NCI-H128 (cell line): ENCODE results near the gene SIX3.

ENCODE experiments used
- DNase-seq: peaks from one replicate; lab custom pipeline; 2025; ENCODE audit not compliant: unreplicated experiment; lab: John Stamatoyannopoulos, UW

SIX3 gene

DNA sequence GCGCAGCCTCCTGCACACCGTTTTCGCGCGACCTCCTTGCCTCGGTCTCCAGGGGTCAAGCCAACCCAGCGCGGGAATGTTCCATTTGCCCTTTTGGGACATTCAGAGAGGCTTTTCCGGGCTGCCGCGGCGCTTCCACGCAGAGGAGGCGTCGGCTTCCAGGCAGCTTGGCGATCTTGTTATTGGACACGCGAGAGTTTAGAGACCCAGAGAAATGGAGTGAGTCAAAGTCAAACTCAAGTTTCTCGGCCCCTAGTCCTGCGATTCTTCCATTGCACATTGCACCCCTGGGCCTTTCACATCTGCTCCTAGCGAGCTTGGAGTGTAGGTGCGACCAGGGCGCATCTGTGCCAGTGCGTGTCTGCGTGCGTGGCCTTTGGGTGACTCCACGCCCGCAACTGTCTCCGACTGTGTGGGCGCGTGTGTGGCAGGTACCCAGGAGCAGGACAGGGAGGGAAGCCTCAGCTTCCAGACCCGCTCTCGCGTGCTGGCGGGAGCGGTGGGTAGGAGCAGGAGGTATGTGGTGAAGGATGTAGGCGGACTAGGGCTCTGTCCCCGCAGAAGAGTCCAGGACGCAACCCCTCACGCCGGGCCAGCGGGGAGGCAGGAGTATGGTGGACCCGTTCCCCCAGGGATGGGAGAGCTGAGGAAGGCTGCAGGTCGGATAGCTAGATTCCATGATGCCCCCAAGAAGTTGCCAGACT is 13.5 kb downstream of the SIX3 start:
- no peak for DNase-seq

DNA sequence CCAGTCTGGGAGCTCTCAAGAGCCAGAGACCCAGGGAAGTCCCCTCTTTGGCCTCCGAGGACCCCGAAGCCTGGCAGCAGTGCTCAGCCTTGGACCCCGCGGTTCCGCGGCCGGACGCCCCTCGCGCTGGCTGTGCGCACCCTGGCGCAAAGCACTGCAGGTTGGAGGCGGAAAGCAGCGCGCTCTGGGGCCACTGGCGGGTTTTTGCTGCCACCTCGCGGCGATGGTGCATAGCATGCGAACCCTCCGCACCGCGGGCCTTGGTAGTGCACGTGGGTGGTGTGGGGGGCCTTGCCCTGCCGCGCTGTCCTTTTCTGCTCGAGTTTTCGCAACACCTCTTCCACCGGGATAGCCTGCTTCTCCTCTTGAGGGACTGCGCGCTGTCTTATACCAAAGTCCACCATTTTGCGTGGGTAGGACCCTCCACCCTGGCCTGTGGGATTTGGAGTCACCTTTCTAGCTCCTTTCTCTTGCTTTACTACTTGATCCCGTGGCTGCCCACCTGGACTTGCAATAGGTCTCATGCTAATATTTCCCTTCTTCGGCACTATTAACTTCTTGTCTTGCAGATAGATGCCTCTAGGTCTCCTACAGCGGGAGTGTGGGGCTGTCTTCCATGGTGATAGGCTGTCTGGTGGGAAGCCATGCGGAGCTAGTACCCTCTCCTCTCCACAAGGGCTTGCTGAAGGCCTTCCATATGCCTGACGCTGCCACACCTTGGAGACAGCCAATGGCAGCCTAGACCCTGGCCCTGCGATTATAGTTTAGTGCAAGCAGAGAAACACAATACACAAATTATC is 14.3 kb downstream of the SIX3 start:
- DNase-seq: peak; percentile 60

DNA sequence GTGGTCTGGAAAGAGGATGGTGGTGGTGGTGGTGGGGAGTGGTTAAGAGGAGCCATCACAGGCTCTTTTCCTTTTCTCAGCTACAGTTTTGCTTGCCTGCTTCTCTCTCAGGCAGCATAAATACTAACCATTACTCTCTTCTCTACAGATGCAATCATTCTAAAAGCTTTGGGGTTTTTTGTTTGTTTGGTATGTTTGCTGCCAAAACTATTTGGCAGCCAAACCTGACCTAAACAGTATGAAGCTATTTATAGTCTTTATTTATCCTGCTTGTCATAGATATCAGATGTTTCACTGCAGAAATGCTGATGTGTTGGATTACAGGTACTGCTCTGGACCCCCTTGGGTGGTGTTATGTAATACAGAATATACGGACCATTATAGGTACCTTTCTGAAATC is 15.3 kb downstream of the SIX3 start:
- DNase-seq: no peak

DNA sequence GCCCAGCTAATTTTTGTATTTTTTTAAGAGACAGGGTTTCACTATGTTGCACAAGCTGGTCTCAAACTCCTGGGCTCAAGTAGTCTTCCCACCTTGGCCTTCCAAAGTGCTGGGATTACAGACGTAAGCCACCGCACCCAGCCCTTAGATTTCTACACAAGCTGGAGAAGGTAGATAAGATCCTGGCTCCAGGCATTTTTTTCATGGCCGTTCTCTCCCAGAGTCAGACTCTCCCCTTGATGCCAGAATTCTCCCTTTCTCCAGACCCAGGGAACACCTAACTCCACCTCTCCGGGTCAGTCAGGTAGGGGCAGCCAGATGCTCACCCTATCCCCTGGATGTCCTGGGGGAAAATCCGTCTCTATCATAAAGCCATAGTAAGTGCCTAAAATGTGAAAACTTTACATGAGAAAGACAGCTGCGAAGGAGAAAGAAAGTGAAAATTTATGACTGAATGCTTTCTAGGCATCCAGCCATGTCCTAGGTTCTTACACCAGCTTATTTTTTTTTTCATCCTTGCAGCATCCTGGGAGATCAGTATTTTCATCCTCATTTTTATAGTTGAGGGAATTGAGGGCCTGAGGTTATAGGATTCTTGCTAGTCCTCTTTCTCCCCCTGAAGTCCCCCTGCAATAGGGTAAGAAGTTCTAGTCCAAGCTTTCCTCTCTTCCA is 16.3 kb downstream of the SIX3 start:
- DNase-seq: no peak

DNA sequence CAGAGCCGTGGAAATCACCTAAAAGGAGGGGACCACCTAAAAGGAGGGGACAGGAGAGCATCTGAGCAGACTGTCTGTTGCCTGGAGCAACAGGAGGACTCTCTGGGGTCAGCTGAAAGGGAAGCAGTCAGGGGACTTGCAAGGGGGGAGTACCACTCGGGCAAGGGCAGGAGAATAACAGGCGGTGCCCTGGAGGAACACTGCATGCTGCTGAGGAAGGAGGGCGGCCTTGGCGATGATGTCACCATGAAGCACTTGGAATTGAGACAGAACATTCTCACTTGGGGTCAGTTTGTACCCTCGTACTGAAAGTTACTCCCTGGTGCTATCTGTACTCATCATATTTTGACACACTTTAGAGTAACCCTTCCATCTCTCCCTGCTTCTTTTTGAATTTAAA is 18.4 kb downstream of the SIX3 start:
- no peak for DNase-seq

DNA sequence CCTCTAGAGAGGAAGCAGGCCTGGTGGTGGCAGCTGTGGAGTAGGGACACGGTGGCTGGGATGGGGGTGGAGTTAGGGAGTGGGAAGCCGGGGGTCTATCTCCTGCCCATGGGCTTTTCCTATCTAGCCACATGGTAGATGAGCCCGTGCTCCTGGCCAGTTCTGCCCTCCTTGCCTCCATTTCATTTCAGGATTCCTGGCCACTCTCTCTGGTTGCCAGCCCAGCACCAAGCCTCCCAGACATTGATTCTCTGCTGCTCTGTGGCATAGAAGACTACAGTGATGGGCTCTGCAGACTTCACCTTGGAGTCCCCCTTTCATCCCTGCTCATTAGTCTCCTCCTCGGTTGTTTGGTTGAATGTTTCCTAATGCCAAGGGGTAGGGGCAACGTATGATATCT is 19.4 kb downstream of the SIX3 start:
- no peak for DNase-seq

DNA sequence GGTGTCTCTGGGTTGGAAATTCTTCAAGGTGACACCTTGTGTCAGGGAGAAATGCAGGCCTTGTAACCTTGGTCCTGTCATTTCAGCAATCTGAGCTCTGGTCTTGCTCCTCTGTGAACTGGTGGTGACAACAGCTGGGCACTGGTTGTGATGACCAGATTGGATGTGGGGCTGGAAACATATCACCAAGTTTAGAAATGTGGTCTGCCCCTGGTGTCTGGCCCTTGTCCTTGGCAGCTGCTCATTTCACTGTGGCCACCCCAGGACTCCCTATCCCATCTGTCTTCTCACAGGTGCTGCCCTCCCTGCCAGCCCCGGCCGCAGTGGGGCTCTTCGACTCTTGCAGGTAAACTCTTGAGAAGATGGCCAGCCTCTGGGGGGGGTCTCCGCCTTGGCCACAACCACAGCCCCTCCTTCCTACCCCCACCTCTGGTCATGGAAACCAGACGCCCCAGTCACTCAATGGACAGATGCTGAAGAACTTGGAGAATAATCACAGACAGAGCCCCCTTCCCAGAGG is 20.7 kb downstream of the SIX3 start:
- no peak for DNase-seq

DNA sequence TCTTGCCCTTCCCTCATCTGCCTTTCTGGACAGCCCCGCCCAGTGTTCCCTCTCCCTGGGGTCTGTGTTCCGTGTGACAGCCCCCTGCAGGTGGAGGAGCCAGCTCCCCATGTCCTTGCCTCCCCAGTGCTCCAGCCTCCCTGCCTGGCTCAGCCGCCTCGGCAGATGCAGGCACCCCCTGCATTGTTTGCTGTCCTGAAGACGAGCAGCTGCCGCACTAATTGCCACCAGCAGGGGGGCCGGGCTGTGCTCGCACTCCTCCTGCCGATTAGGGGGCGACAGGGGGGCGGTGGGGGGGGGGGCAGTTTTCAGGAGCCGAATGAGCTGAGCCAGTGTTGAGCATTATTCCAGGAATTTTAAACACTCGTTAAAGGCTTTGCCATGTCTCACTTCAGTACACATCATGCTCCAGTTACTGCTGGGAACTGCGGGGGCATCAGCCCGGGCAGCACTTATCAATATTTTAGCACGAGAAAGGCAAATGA is 23.3 kb downstream of the SIX3 start:
- peak; percentile 46 for DNase-seq

DNA sequence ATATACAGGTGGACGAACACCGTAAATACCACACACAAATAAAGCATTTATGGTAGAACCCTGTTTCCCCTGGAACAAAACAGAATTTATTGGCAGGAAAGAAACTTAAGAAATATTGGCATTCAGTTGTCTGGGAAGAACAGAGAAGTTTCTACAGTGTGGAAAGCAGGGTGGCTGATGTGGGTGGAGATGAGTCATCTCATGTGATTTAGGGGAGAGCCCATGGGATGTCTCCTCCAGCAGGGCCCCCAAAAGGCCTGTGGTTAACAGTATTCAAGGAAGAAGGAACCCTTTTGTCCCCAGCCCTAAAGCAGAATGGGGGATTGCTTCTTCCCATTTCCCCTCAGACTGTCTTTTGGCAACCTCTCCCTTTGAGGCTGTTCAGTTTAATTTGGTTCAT is 24.2 kb downstream of the SIX3 start:
- DNase-seq: no peak

DNA sequence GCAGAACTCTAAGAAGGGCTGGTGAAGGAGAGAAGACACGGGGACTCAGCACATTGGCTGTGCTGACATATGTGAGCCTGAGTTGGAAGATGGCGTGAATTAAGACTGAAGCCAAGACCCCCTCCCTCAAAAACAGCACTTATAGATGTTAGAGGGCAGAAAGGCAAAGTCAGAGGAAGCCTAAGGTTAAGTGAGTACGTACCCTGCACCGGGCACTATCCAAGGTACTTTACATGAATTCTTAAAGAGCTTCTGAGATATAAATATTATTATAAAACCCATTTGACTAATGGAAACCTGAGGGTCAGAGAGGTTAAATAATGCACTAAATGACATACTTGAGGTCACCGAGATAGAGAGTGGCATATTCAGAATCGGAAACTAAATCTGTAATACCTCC is 25.6 kb downstream of the SIX3 start:
- DNase-seq: no peak

DNA sequence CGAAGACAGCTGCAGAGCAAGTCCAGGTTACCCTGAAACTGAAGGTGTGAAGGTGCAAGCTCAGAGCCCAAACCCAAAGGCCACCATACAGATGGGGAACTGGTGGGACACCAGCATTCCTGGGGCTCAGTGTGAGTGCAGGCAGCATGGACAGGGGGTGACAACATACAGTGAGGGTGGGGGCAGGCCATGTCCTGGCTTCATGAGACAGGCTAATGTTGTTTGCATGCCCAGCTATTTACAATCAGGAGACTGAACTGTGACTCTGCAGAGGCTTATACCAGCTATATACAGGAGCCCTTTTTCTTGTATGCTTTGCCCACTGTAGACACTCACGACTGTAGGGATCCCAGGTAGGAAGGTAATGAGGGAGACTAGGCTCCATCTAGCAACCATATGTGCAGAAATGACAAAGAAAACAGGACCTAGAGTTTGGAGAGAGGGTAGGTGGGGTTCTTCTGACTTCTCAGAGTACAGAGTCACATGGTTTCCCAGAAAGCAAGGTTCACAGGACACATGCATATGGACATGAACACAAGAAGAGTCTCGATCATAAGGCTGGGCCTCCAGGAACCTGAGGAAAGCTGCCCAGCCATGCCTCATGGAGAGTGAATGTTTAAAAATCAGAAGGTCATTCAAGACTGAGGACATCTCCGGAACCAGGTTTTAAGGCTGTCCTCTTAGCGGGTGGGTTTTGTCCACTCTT is 26.4 kb downstream of the SIX3 start:
- no peak for DNase-seq

DNA sequence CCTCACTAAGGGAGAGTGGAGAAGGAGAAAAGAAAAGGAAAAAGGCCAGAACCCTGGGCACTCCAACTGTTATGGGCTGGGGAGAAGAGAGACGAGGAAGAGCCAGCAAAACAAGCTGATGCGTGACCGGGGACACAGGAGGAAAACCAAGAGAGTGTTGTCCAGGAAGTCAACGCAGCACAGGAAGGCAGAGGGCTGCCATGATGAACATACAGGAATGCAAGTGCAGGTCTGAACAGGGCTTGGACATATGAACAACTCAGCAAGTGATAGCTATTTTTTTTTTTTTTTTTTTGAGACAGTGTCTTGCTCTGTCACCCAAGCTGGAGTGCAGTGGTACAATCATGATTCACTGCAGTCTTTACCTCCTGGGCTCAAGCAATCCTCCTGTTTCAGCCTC is 28.4 kb downstream of the SIX3 start:
- DNase-seq: no peak

DNA sequence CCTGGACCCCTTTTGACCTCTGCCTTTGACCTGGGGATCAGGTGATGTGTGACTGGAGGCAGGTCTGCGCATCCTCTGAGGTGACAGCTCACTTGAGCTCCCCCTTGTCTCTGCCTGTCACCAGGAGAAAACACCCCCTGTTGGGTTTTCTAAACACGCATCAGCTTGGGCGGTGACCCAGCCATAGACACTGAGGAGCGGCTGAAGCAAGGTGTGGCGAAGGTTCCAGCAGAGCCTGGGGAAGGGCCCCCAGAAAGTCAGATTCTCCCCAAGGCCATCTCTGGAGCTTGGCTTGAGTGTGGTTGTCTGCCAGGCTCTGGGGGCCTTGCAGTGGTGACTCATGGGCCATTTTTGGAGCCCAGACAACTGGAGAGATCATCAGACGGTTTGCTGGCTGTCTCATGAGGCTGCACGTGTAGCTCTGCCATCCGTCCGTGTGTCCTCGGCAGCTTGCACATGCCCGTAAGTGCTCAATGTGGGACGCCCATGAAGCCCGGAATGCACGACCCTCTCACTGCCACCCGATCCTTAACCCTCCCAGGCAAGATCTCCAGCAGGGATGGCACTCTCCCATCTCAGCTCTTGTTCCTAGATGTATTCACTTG is 29.4 kb downstream of the SIX3 start:
- no peak for DNase-seq

DNA sequence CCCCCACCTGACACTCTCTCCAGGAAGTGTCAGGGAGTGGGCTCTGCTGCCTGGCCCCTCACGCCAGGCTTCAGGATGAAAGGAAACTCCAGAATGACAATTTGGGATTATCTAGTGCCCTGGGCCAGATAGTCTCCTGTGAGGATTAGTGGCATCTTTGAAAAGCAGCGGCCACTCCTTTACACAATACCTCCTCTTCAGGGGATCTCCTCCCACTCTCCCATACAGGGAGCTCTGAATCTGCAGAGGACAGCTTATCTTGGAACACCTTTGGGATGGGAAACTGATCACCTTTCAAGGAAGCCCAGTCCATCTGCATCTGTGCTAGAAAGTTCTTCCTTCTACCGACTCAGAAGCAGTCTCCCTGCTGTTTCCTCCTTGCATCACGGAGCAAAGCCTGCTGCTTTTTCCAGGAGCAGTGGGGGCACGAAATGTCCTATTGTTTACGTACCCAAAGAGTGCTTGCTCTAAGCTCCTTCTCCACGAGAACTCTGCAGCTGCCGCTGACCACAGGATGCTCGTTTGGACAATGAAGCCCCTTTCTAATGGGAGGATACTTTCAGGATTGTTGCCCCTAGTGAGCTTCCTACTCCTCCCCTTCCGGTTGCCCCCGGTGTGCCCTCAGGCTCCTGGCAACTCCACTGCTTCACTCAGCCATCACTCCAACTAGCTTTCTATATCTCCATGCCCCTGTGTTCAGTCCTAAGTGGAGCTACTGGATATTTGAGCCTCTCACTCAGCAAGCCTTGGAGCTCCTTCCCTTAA is 31.5 kb downstream of the SIX3 start:
- DNase-seq: no peak

DNA sequence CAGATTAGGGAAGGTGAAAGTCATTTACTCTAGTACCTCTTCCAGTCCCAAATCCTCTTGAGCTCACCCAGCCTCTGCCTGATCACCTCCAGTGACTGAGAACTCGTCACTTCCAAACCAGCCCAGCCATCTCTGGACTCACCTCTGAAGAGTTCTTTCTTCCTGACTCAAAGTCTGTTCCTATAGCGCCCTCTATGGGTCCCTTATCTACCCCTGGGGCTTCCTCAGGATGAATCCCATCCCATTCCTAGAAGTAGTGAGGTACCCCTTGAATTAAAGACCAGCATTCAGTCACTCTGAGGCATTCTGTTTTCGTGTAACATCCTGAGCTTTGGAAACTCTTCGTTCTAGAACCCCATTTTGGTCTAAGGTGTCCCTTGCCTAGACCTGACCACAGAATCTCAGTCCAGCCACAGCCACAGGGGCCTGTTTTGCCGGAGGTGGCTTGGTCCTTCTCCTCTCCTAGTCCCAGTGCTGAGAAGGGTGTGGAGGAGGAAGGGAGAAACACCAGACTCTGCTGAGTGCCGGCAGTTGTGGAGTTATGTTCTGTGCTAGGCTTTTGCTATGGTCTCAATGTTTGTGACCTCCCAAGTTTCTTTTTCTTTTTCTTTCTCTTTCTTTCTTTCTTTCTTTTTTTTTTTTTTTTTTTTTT is 32.7 kb downstream of the SIX3 start:
- peak; percentile 66 for DNase-seq

DNA sequence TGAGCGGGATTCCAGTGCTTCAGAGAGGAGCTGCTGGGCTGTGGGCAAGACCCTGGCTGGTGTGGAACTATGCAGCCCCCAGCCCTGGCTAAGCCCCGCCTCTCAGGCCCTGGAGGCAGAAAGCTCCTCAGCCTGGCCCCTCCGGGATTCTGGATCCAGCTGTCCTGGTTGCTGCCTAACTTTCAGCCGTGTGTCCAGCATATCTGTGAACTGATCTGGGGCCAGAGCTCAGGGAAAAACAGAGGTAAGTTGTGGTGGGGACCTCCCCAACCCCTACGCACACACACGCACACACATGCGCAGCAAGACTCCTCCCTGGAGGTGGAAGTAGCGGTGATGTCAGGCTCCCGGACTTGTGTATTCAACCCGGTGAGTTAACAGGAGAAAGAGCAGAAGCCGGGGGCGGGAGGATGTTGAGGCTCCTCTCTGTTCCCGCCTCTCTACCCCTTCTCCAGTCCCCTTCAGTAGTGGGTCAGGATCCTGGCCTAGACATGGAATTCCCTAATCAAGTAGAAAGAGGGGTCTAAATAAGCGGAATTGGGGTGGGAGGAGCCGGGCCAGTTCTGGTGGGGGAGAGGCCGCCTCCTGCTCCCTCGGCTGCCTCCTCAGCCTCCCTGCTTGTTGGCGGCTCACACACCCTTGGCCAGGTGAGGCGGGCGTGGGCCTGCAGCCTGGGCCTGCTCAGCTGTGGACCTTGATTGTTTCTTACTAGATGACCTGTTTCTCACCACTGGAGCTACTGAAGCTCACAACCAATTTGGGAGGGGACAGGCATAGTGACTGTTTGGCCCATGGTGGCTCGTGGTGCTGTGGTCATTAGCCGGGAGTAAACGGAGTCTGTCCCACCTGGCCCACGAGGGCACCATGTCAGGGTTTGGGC is 34.3 kb downstream of the SIX3 start:
- no peak for DNase-seq

DNA sequence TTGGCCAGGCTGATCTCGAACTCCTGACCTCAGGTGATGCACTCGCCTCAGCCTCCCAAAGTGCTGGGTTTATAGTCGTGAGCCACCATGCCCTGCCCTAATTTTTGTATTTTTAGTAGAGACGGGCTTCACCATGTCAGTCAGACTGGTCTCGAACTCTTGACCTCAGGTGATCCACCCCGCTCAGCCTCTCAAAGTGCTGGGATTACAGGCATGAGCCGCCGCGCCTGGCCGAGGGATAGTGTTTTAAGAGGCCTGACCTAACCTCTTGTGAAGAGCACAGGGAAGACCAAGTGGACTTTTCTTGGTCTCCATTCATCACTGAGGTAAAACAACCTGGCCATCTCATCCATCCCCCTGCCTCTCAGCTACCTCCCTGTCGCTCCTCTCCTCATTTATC is 38.1 kb downstream of the SIX3 start:
- no peak for DNase-seq
